GM12878 (cell line): ENCODE results near the gene ABHD3. TPM values are rescaled to one million over a fixed set of nuclear protein-coding genes. Genes with fewer than 3 reads are reported as not detected.

ENCODE experiments used
- BACH1 ChIP-seq: fragments of 450-650 bp; IDR thresholded peaks from 2 replicates; pipeline ENCODE4 v1.6.1; 2017; ENCODE audit warnings: mild to moderate bottlenecking, borderline replicate concordance
- BRCA1 ChIP-seq: IDR thresholded peaks from 2 replicates; pipeline ENCODE4 v1.6.1; 2011; ENCODE audit warnings: low read depth, low read length, improper control_type of control experiment
- CBX5 ChIP-seq: sonication (generic); IDR thresholded peaks from 2 replicates; pipeline ENCODE4 v1.6.1; 2016; ENCODE audit warnings: low read depth, moderate library complexity, mild to moderate bottlenecking, inconsistent platforms
- CHD4 ChIP-seq: fragments of 200-600 bp; sonication (generic); IDR thresholded peaks from 2 replicates; pipeline ENCODE4 v1.6.1; 2016; ENCODE audit warnings: mild to moderate bottlenecking
- ETV6 ChIP-seq, 2 experiments: fragments of 450-650 bp in 1 of 2; IDR thresholded peaks in 1 of 2; conservative IDR thresholded peaks in 1 of 2; 2 replicates each; pipeline ENCODE4 v1.6.1; 2014; ENCODE audit warnings: antibody characterized with exemption in 1 of 2, borderline replicate concordance in 1 of 2, low read depth in 1 of 2, mild to moderate bottlenecking in 1 of 2, moderate library complexity in 1 of 2
- EZH2 ChIP-seq: IDR thresholded peaks from 2 replicates; pipeline ENCODE4 v1.6.1; 2012; ENCODE audit warnings: low read depth, mild to moderate bottlenecking, control low read depth, inconsistent platforms, low read length, borderline replicate concordance; ENCODE audit not compliant: control insufficient read depth
- GATAD2B ChIP-seq: fragments of 450-650 bp; conservative IDR thresholded peaks from 2 replicates; pipeline ENCODE4 v1.6.1; 2017; ENCODE audit warnings: low read depth, mild to moderate bottlenecking, moderate library complexity
- IKZF2 ChIP-seq, 2 experiments: fragments of 450-650 bp; IDR thresholded peaks; 2 replicates each; pipeline ENCODE4 v1.6.1; 2017; ENCODE audit warnings: mild to moderate bottlenecking in 2 of 2, moderate library complexity in 2 of 2
- MTA2 ChIP-seq: fragments of 450-650 bp; IDR thresholded peaks from 2 replicates; pipeline ENCODE4 v1.6.1; 2016; ENCODE audit warnings: low read depth, mild to moderate bottlenecking, moderate library complexity
- MXI1 ChIP-seq: fragments of 150-350 bp; IDR thresholded peaks from 2 replicates; pipeline ENCODE4 v1.6.1; 2011; ENCODE audit warnings: low read depth, mild to moderate bottlenecking, inconsistent platforms, low read length, improper control_type of control experiment
- NBN ChIP-seq: fragments of 450-650 bp; IDR thresholded peaks from 2 replicates; pipeline ENCODE4 v1.6.1; 2016
- PAX5 ChIP-seq: IDR thresholded peaks from 2 replicates; pipeline ENCODE4 v1.6.1; 2011; ENCODE audit warnings: low read depth, low read length, borderline replicate concordance
- POLR2AphosphoS5 ChIP-seq: IDR thresholded peaks from 2 replicates; pipeline ENCODE4 v1.6.1; 2011; ENCODE audit warnings: mild to moderate bottlenecking, low read length, inconsistent platforms
- RB1 ChIP-seq: fragments of 450-650 bp; formaldehyde crosslinking; IDR thresholded peaks from 2 replicates; pipeline ENCODE4 v1.6.1; 2017; ENCODE audit warnings: mild to moderate bottlenecking, borderline replicate concordance
- RCOR1 ChIP-seq: conservative IDR thresholded peaks from 2 replicates; pipeline ENCODE4 v1.6.1; 2012; ENCODE audit warnings: low read depth, low read length, improper control_type of control experiment
- SPI1 ChIP-seq: IDR thresholded peaks from 2 replicates; pipeline ENCODE4 v1.6.1; 2011; ENCODE audit warnings: low read depth, mild to moderate bottlenecking, low read length, moderate library complexity, borderline replicate concordance; ENCODE audit not compliant: insufficient read depth
- TAF1 ChIP-seq: IDR thresholded peaks from 2 replicates; pipeline ENCODE4 v1.6.1; 2011; ENCODE audit warnings: mild to moderate bottlenecking, low read depth, low read length, borderline replicate concordance
- TARDBP ChIP-seq: IDR thresholded peaks from 2 replicates; pipeline ENCODE4 v1.6.1; 2016; ENCODE audit warnings: borderline replicate concordance
- ZNF217 ChIP-seq: fragments of 450-650 bp; IDR thresholded peaks from 2 replicates; pipeline ENCODE4 v1.6.1; 2017; ENCODE audit warnings: antibody characterized with exemption, mild to moderate bottlenecking
- ZNF384 ChIP-seq: IDR thresholded peaks from 2 replicates; pipeline ENCODE4 v1.6.1; 2012; ENCODE audit warnings: low read depth, mild to moderate bottlenecking, low read length, improper control_type of control experiment, borderline replicate concordance
- ZZZ3 ChIP-seq: IDR thresholded peaks from 2 replicates; pipeline ENCODE4 v1.6.1; 2011; ENCODE audit warnings: low read depth; ENCODE audit not compliant: control insufficient read depth, insufficient read length
- polyA plus RNA-seq, 11 experiments: library from polyadenylated mRNA; depleted of rRNA in 4 of 11; unstranded in 6 of 11; stranded (reverse) in 5 of 11; fragments of >200 nt; fragmentation: Nextera tagmentation in 4 of 11; fragmentation: Illumina TruSeq in 1 of 11; extraction: Ambion mirVana in 4 of 11; extraction: Trizol in 1 of 11; gene quantifications; 1 replicate in 1 of 11; 2 replicates in 10 of 11; pipeline versions ENCODE4 v1.2.1 to v1.2.3, GENCODE V29; 2011 to 2016; ENCODE audit warnings: inconsistent platforms in 2 of 11, missing spikeins in 2 of 11, low read depth in 1 of 11
- total RNA-seq, 4 experiments: library from RNA; depleted of rRNA in 3 of 4; stranded (reverse); fragments of >200 nt in 3 of 4; fragmentation: Illumina TruSeq in 1 of 4; extraction: Trizol in 1 of 4; gene quantifications; 2 replicates each; pipeline versions ENCODE4 v1.2.1 to v1.2.3, GENCODE V29; 2013 to 2021
- TF ChIP-seq, protein P1 (sequence below), 3 experiments: IDR thresholded peaks in 2 of 3; conservative IDR thresholded peaks in 1 of 3; 2 replicates each; pipeline ENCODE4 v1.5.1; 2011; ENCODE audit warnings: low read depth in 3 of 3, low read length in 3 of 3, mild to moderate bottlenecking in 3 of 3, control low read depth in 2 of 3, moderate library complexity in 2 of 3, inconsistent platforms in 1 of 3, mixed read lengths in 1 of 3; ENCODE audit not compliant: control insufficient read depth in 2 of 3, insufficient read depth in 1 of 3; ENCODE audit errors: extremely low read depth in 1 of 3
- TF ChIP-seq, protein P2 (sequence below): IDR thresholded peaks from 2 replicates; pipeline ENCODE4 v1.6.1; 2012; ENCODE audit warnings: low read length, inconsistent platforms
- TF ChIP-seq, protein P3 (sequence below): fragments of 450-650 bp; IDR thresholded peaks from 2 replicates; pipeline ENCODE4 v1.6.1; 2014; ENCODE audit warnings: mild to moderate bottlenecking
- TF ChIP-seq, protein P4 (sequence below): IDR thresholded peaks from 2 replicates; pipeline ENCODE4 v1.6.1; 2011; ENCODE audit warnings: mild to moderate bottlenecking, low read depth, low read length, moderate library complexity; ENCODE audit not compliant: insufficient replicate concordance

The ABHD3 gene
- total and polyA plus RNA-seq, 10 of the 15 experiments (the other 5 are each of a cell fraction or from before 2014, with no cell fraction given) = 4.9 to 49.8 (median 18.3) TPM

DNA sequence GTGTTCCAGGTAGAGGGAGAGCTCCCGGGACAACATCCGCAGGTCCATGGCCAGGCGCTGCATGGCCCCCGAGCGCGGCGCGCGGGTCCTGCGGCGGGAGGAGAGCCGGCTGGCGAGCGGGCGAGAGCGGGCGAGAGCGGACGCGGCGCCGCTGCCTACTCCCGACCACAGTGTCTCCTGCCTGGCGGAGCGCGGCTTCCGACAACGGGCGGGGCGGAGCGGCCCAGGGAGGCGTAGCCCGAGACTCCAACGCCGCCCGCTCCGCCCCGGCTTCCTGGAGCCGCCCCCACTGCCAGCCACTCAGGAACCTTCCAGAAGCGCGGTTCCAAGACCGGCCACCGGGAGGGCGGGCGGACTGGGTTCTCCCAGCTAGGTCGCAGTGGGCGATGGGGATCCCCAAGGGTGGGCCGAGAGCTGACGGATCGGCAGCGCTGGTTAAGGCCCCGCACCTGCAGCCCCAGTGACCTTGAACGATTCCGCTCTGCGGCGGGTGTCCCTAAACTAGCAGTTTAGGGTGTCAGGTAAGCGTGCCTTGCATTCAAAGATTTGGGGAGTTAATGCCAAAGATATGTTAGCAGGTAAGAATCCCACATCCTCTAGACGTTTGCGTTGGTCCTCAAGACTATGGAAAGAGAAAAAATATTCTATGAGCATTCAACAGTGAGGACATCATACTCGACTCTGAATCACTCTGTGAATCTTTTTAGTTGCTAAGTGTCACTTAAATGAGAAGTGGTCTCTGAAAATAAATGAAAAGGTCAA, at the start of gene ABHD3 (continued):
- TF ChIP-seq, protein P1, sequence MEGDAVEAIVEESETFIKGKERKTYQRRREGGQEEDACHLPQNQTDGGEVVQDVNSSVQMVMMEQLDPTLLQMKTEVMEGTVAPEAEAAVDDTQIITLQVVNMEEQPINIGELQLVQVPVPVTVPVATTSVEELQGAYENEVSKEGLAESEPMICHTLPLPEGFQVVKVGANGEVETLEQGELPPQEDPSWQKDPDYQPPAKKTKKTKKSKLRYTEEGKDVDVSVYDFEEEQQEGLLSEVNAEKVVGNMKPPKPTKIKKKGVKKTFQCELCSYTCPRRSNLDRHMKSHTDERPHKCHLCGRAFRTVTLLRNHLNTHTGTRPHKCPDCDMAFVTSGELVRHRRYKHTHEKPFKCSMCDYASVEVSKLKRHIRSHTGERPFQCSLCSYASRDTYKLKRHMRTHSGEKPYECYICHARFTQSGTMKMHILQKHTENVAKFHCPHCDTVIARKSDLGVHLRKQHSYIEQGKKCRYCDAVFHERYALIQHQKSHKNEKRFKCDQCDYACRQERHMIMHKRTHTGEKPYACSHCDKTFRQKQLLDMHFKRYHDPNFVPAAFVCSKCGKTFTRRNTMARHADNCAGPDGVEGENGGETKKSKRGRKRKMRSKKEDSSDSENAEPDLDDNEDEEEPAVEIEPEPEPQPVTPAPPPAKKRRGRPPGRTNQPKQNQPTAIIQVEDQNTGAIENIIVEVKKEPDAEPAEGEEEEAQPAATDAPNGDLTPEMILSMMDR (IDR thresholded peaks at IDR 0.05 in 2 of 3, conservative IDR thresholded peaks at IDR 0.05 in 1 of 3; ENCODE audit: control insufficient read depth in 2 of 3, extremely low read depth in 1 of 3, insufficient read depth in 1 of 3, low read depth in 3 of 3, low read length in 3 of 3) = peak; percentile 27 to 42 (median 35); a peak in 5 of 6 replicates
- no peak for TF ChIP-seq TARDBP
- no peak for TF ChIP-seq MXI1
- TF ChIP-seq TAF1 = peak; percentile 77; the same call in 1 of the 2 replicates
- TF ChIP-seq EZH2 = no peak
- TF ChIP-seq ZNF217 = no peak
- TF ChIP-seq CBX5 = peak; percentile 19; the same call in 1 of the 2 replicates
- peak; percentile 31; the same call in 1 of the 2 replicates for TF ChIP-seq BACH1
- TF ChIP-seq, protein P2, sequence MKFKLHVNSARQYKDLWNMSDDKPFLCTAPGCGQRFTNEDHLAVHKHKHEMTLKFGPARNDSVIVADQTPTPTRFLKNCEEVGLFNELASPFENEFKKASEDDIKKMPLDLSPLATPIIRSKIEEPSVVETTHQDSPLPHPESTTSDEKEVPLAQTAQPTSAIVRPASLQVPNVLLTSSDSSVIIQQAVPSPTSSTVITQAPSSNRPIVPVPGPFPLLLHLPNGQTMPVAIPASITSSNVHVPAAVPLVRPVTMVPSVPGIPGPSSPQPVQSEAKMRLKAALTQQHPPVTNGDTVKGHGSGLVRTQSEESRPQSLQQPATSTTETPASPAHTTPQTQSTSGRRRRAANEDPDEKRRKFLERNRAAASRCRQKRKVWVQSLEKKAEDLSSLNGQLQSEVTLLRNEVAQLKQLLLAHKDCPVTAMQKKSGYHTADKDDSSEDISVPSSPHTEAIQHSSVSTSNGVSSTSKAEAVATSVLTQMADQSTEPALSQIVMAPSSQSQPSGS = no peak
- 0 out of 2 replicates have a peak, but pooled peaks have one; percentile 43 for TF ChIP-seq RCOR1
- peak in 1 of 2 experiments; percentile 55; a peak in 1 of 4 replicates for TF ChIP-seq ETV6 (conservative IDR thresholded peaks at IDR 0.05 in 1 of 2, IDR thresholded peaks at IDR 0.05 in 1 of 2; ENCODE audit: borderline replicate concordance in 1 of 2, low read depth in 1 of 2)
- TF ChIP-seq MTA2 = peak; percentile 25; the same call in 1 of the 2 replicates
- TF ChIP-seq ZZZ3 = no peak
- TF ChIP-seq GATAD2B = 0 out of 2 replicates have a peak, but pooled peaks have one; percentile 80
- TF ChIP-seq, protein P3, sequence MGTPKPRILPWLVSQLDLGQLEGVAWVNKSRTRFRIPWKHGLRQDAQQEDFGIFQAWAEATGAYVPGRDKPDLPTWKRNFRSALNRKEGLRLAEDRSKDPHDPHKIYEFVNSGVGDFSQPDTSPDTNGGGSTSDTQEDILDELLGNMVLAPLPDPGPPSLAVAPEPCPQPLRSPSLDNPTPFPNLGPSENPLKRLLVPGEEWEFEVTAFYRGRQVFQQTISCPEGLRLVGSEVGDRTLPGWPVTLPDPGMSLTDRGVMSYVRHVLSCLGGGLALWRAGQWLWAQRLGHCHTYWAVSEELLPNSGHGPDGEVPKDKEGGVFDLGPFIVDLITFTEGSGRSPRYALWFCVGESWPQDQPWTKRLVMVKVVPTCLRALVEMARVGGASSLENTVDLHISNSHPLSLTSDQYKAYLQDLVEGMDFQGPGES = no peak
- TF ChIP-seq CHD4 = no peak
- TF ChIP-seq IKZF2 (IDR thresholded peaks at IDR 0.05) = peak; percentile 65 to 83
- peak; percentile 87 for TF ChIP-seq POLR2AphosphoS5
- TF ChIP-seq BRCA1 = no peak
- no peak for TF ChIP-seq SPI1
- TF ChIP-seq NBN = 0 out of 2 replicates have a peak, but pooled peaks have one; percentile 22
- no peak for TF ChIP-seq ZNF384
- TF ChIP-seq RB1 = no peak
- TF ChIP-seq, protein P4, sequence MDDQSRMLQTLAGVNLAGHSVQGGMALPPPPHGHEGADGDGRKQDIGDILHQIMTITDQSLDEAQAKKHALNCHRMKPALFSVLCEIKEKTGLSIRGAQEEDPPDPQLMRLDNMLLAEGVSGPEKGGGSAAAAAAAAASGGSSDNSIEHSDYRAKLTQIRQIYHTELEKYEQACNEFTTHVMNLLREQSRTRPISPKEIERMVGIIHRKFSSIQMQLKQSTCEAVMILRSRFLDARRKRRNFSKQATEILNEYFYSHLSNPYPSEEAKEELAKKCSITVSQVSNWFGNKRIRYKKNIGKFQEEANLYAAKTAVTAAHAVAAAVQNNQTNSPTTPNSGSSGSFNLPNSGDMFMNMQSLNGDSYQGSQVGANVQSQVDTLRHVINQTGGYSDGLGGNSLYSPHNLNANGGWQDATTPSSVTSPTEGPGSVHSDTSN = no peak
- peak; percentile 54; the same call in 1 of the 2 replicates for TF ChIP-seq PAX5
